Activated T-cell treated with anti-CD3 and anti-CD28 coated beads, Interleukin-2, amount 50 U/mL, for 24 hours (primary cell): Measurements from ENCODE around the gene ADGRL4.
"Not testable (repeated sequence)": the region's sequence is repeated elsewhere in the genome, so short reads cannot be mapped to it uniquely, and the experiment has no call there.

Experiments
- DNase-seq: peaks from one replicate; pipeline ENCODE4 v3.0.0-alpha.2; 2020
- H3K27ac Mint-ChIP-seq: 2 replicates; pipeline ENCODE4 v1.8.0; 2020; ENCODE audit warnings: mild to moderate bottlenecking, mixed read lengths
- H3K27me3 Mint-ChIP-seq: 2 replicates; pipeline ENCODE4 v1.8.0; 2020; ENCODE audit warnings: mixed read lengths
- H3K36me3 Mint-ChIP-seq: 2 replicates; pipeline ENCODE4 v1.8.0; 2020; ENCODE audit warnings: low read depth, mixed read lengths
- H3K4me1 Mint-ChIP-seq: 2 replicates; pipeline ENCODE4 v1.8.0; 2020; ENCODE audit warnings: low read depth, mixed read lengths
- H3K4me3 Mint-ChIP-seq: 2 replicates; pipeline ENCODE4 v1.8.0; 2020; ENCODE audit warnings: mild to moderate bottlenecking, moderate library complexity, mixed read lengths
- H3K9me3 Mint-ChIP-seq: 2 replicates; pipeline ENCODE4 v1.8.0; 2020; ENCODE audit warnings: mixed read lengths

ADGRL4 gene

DNA sequence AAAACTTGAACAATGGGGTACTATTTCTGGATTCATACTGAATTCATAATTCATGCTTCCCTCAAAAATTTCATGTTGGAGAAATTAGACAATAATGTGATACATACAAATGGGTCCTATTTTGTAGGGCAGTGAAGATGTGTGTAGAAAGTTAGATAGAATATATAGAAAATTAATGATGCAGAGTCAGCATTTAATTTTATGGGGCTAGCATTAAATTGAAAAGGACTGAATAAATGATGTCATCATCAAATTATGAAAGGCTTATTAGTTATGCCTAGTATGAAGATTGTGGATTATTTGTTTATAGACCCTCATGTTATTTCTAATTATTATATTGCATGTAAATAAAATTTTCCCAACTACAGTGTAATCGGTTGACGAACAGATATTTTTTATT lies 119.1 kb downstream of the ADGRL4 start:
- Mint-ChIP-seq H3K27ac (no peak overlapping the region), H3K9me3 (no peaks in the 10 kb centered on the region), H3K4me3 (no peak overlapping the region), H3K27me3 (no peaks in the 10 kb centered on the region), H3K4me1 (no peaks in the 10 kb centered on the region), H3K36me3 (no peaks in the 10 kb centered on the region)
- DNase-seq, result no peak

- no peaks in the 10 kb centered on the region for H3K4me1 Mint-ChIP-seq
- no peak overlapping the region for H3K4me3 Mint-ChIP-seq
- H3K36me3 Mint-ChIP-seq, result no peaks in the 10 kb centered on the region
- H3K9me3 Mint-ChIP-seq, result no peaks in the 10 kb centered on the region
- DNase-seq, result no peak
- no peak overlapping the region for H3K27ac Mint-ChIP-seq
- H3K27me3 Mint-ChIP-seq, result no peaks in the 10 kb centered on the region
These were observed 121.7 kb downstream of the ADGRL4 start for GRCh38 chr1:78884685-78885452.

GRCh38 chr1:78880223-78880622 lies 126.3 kb downstream of the ADGRL4 start:
- no peak for DNase-seq
- Mint-ChIP-seq H3K4me3 (no peak overlapping the region), H3K27ac (no peak overlapping the region), H3K27me3 (no peaks in the 10 kb centered on the region), H3K4me1 (no peaks in the 10 kb centered on the region), H3K36me3 (no peaks in the 10 kb centered on the region), H3K9me3 (no peaks in the 10 kb centered on the region)

DNA sequence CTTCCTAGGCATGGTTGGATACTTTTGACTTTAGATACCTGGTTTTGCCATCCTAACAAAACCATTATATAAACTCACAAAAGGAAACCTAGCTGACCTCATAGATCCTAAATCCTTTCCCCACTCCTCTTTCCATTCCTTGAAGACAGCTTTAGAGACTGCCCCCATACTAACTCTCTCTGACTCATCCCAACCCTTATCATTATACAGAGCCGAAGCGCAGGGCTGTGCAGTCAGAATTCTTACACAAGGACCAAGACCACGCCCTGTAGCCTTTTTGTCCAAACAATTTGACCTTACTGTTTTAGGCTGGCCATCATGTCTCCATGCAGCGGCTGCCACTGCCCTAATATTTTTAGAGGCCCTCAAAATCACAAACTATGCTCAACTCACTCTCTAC lies 130.5 kb downstream of the ADGRL4 start:
- H3K4me3 Mint-ChIP-seq, H3K36me3 Mint-ChIP-seq, DNase-seq, H3K9me3 Mint-ChIP-seq, H3K27ac Mint-ChIP-seq, H3K4me1 Mint-ChIP-seq, H3K27me3 Mint-ChIP-seq: not testable (repeated sequence)

- not testable (repeated sequence) for H3K4me1 Mint-ChIP-seq, H3K9me3 Mint-ChIP-seq, H3K36me3 Mint-ChIP-seq, H3K27ac Mint-ChIP-seq, DNase-seq, H3K27me3 Mint-ChIP-seq, H3K4me3 Mint-ChIP-seq
These were observed 133.7 kb downstream of the ADGRL4 start for GRCh38 chr1:78872801-78873200.

DNA sequence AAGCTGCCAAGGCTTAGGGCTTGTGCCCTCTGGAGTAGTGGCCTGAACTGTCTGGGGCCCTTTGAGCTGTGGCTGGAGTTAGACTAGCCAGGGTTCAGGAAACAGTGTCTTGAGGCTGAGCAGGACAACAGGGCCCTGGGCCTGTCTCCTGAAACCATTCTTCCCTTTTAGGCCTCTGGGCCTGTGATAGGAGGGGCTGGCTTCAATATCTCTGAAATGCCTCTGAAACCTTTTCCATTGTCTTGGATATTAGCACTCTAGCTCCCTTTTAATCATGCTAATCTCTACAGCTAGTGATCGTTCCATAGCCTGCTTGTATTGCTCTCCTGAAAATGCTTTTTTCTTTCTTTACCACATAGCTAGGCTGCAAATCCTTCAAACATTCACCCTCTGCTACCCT lies 135.3 kb downstream of the ADGRL4 start:
- Mint-ChIP-seq H3K27ac (no peak overlapping the region), H3K27me3 (peaks cover 1% of the 10 kb centered on the region), H3K4me1 (no peaks in the 10 kb centered on the region), H3K4me3 (no peak overlapping the region), H3K36me3 (no peaks in the 10 kb centered on the region), H3K9me3 (no peaks in the 10 kb centered on the region)
- DNase-seq, result no peak

DNA sequence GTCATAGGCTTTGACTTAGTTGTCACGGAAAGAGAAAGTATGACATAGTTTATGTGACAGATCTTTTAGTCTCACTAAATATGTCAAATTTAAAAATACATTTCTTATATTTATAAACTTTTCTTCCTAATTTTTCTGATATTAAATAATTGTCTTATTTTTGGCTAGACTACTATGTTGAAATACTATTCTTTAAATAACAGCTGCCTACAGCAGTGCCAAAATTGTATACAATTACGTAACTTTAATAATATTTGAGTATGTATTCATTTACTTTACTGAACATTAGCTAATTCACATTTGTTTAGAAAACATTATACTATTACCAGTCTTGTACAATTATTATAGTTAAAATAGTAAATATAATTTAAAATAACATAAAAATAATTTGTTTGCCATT lies 137.4 kb downstream of the ADGRL4 start:
- Mint-ChIP-seq H3K27ac (no peak overlapping the region), H3K4me1 (no peaks in the 10 kb centered on the region), H3K9me3 (no peaks in the 10 kb centered on the region), H3K4me3 (no peak overlapping the region), H3K36me3 (no peaks in the 10 kb centered on the region), H3K27me3 (peaks cover 3% of the 10 kb centered on the region)
- DNase-seq, result no peak

DNA sequence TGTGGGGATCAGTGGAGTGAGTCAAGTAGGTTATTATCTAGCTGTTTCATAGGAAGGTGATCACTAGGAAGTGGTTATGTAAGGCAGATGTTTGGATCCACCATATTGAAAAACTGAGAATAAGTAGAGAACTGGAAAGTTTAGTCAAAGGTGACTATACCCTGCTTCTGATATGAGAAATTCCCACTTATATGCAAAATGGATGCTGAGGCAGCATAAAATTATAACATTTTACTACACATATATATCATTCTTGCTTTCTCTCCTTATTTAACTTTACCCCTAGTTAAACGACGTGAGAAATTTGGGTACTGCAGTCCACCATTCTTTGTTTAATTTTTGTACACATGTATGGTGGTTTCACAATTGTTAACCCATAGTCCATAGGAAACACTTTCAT lies 142.4 kb downstream of the ADGRL4 start:
- Mint-ChIP-seq H3K27ac (no peak overlapping the region), H3K4me1 (no peaks in the 10 kb centered on the region), H3K27me3 (peaks cover 3% of the 10 kb centered on the region), H3K4me3 (no peak overlapping the region), H3K9me3 (no peaks in the 10 kb centered on the region), H3K36me3 (no peaks in the 10 kb centered on the region)
- DNase-seq, result no peak

GRCh38 chr1:78856096-78856495 lies 150.4 kb downstream of the ADGRL4 start:
- Mint-ChIP-seq H3K9me3 (no peaks in the 10 kb centered on the region), H3K36me3 (no peaks in the 10 kb centered on the region), H3K27me3 (no peaks in the 10 kb centered on the region), H3K27ac (no peak overlapping the region), H3K4me3 (no peak overlapping the region), H3K4me1 (no peaks in the 10 kb centered on the region)
- DNase-seq, result no peak

- no peak overlapping the region for H3K4me3 Mint-ChIP-seq
- H3K27me3 Mint-ChIP-seq, result no peaks in the 10 kb centered on the region
- H3K36me3 Mint-ChIP-seq, result no peaks in the 10 kb centered on the region
- H3K4me1 Mint-ChIP-seq, result no peaks in the 10 kb centered on the region
- no peaks in the 10 kb centered on the region for H3K9me3 Mint-ChIP-seq
- no peak for DNase-seq
- H3K27ac Mint-ChIP-seq, result no peak overlapping the region
These were observed 151.3 kb downstream of the ADGRL4 start for GRCh38 chr1:78855258-78855657.

DNA sequence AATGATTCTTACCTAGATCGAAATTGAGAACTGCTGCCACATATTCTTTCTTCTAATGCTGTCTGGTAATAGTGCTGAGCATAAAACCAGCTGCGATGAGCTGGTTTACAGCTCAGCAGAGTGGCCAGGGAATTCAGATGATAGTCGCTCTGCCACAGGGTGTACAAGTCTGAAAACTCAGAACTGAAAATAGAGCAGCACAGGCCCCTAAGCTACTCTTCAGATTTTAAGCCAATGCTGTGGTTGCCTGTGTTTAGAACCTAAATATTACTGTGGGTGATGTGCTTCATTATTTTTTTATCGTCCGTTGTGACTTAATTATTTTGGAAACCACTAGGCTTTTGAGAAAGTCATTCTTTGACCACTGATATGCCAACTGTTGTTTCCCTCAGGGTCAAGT lies 152.0 kb downstream of the ADGRL4 start:
- DNase-seq, result no peak
- Mint-ChIP-seq H3K4me3 (no peak overlapping the region), H3K36me3 (no peaks in the 10 kb centered on the region), H3K9me3 (no peaks in the 10 kb centered on the region), H3K27ac (no peak overlapping the region), H3K4me1 (no peaks in the 10 kb centered on the region), H3K27me3 (no peaks in the 10 kb centered on the region)

- no peak for DNase-seq
- Mint-ChIP-seq H3K27ac (no peak overlapping the region), H3K4me1 (no peaks in the 10 kb centered on the region), H3K27me3 (no peaks in the 10 kb centered on the region), H3K4me3 (no peak overlapping the region), H3K9me3 (no peaks in the 10 kb centered on the region), H3K36me3 (no peaks in the 10 kb centered on the region)
These were observed 163.0 kb downstream of the ADGRL4 start for GRCh38 chr1:78843546-78843945.

DNA sequence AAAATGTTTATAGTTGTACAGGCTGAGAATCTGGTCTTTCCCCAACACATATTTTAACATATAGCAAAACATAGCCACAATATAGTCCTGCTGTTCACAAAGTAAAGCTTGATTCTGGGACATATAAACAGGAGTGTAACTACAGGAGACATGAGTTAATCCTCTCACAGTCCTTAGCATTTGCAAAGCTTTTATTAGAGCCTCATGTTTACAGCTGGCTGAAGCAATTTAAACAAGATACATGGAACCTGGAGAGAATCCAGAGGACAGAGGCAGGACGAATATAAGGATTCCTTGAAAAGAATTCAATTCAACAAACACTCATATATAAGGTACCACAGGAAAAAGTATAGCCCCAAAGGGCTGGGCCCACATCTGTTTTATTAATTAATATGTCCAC lies 163.4 kb downstream of the ADGRL4 start:
- H3K27me3 Mint-ChIP-seq, result no peaks in the 10 kb centered on the region

GRCh38 chr1:78840453-78841271 lies 165.9 kb downstream of the ADGRL4 start:
- no peak overlapping the region for H3K4me3 Mint-ChIP-seq
- DNase-seq, result no peak
- H3K4me1 Mint-ChIP-seq, result peaks cover 11% of the 10 kb centered on the region
- H3K27ac Mint-ChIP-seq, result no peak overlapping the region
- no peaks in the 10 kb centered on the region for H3K27me3 Mint-ChIP-seq
- H3K9me3 Mint-ChIP-seq, result no peaks in the 10 kb centered on the region
- H3K36me3 Mint-ChIP-seq, result no peaks in the 10 kb centered on the region

More for the DNA sequence above, 163.4 kb downstream of the ADGRL4 start:
- no peak for DNase-seq
- no peak overlapping the region for H3K4me3 Mint-ChIP-seq
- no peaks in the 10 kb centered on the region for H3K9me3 Mint-ChIP-seq
- H3K27ac Mint-ChIP-seq, result no peak overlapping the region
- no peaks in the 10 kb centered on the region for H3K36me3 Mint-ChIP-seq
- H3K4me1 Mint-ChIP-seq, result no peaks in the 10 kb centered on the region
